PC-3 (cell line): ENCODE data around the gene KBTBD7. TPM values are rescaled to one million over a fixed set of nuclear protein-coding genes. Genes with fewer than 3 reads are reported as not detected.
A peak's percentile ranks its signal among the peaks of the same experiment; 100 is the strongest.

Experiments used
- ATAC-seq: fragments of 200-7000 bp; cut with Tn5 transposase; 2 replicates; pipeline ENCODE4 v1.9.1; 2020; ENCODE audit warnings: mild to moderate bottlenecking, moderate library complexity
- BruUV-seq: library from RNA; stranded (reverse); fragments of 400-500 nt; replicated peaks from 2 replicates; lab custom pipeline; 2021; lab: Mats Ljungman, UMichigan
- CTCF ChIA-PET: fragments of 300-600 bp; sonication (Branson Sonifier 250); formaldehyde crosslinking; loops from one replicate; lab custom pipeline; 2022; ENCODE audit warnings: antibody characterized with exemption; lab: Charles Lee
- POLR2A ChIA-PET: fragments of 300-600 bp; sonication (Branson Sonifier 250); formaldehyde crosslinking; loops from one replicate; lab custom pipeline; 2022; ENCODE audit warnings: antibody characterized with exemption; ENCODE audit not compliant: unreplicated experiment; lab: Charles Lee
- DNase-seq: peaks from one replicate; pipeline ENCODE4 v3.0.0-alpha.2; 2015
- H2AFZ ChIP-seq: fragments of 300-600 bp; sonication (generic); 2 replicates; pipeline ENCODE4 v1.6.0; 2016; ENCODE audit warnings: antibody characterized with exemption, low read length
- H3F3A ChIP-seq: fragments of 300-600 bp; sonication (generic); one replicate; pipeline ENCODE4 v1.6.0; 2017; ENCODE audit warnings: antibody characterized with exemption, low read length, control low read depth, mild to moderate bottlenecking; ENCODE audit not compliant: unreplicated experiment
- H3K27ac ChIP-seq: fragments of 300-600 bp; sonication (generic); 2 replicates; pipeline ENCODE4 v1.5.1; 2016; ENCODE audit warnings: mild to moderate bottlenecking, low read length
- H3K27me3 ChIP-seq: fragments of 300-600 bp; sonication (generic); 2 replicates; pipeline ENCODE4 v1.6.1; 2016; ENCODE audit warnings: low read length, mixed read lengths
- H3K36me3 ChIP-seq: fragments of 300-600 bp; sonication (generic); 2 replicates; pipeline ENCODE4 v1.6.1; 2016; ENCODE audit warnings: low read depth, mixed run types, low read length, mixed read lengths
- H3K4me1 ChIP-seq: fragments of 300-600 bp; sonication (generic); 2 replicates; pipeline ENCODE4 v1.5.1; 2016; ENCODE audit warnings: low read length; ENCODE audit not compliant: insufficient read depth
- H3K4me2 ChIP-seq: fragments of 300-600 bp; sonication (generic); 2 replicates; pipeline ENCODE4 v1.6.0; 2016; ENCODE audit warnings: low read length
- H3K4me3 ChIP-seq: fragments of 300-600 bp; sonication (generic); 2 replicates; pipeline ENCODE4 v1.5.1; 2016; ENCODE audit warnings: mild to moderate bottlenecking, low read length, mixed read lengths
- H3K79me2 ChIP-seq: fragments of 300-600 bp; sonication (generic); 2 replicates; pipeline ENCODE4 v1.6.1; 2017; ENCODE audit warnings: low read length, mixed read lengths
- H3K9ac ChIP-seq: fragments of 300-600 bp; sonication (generic); 2 replicates; pipeline ENCODE4 v1.6.0; 2016; ENCODE audit warnings: mild to moderate bottlenecking, low read length
- H3K9me2 ChIP-seq: fragments of 300-600 bp; sonication (generic); replicated peaks from 2 replicates; pipeline ENCODE4 v1.6.1; 2016; ENCODE audit warnings: mixed run types, low read length, mixed read lengths
- H3K9me3 ChIP-seq: fragments of 300-600 bp; sonication (generic); 2 replicates; pipeline ENCODE4 v1.6.1; 2016; ENCODE audit warnings: low read length, mixed read lengths
- H4K20me1 ChIP-seq: fragments of 300-600 bp; sonication (generic); 2 replicates; pipeline ENCODE4 v1.6.1; 2016; ENCODE audit warnings: low read length, mixed read lengths
- CTCF ChIP-seq: fragments of 300-600 bp; sonication (generic); conservative IDR thresholded peaks from 2 replicates; pipeline ENCODE4 v1.5.1; 2017; ENCODE audit warnings: antibody characterized with exemption, low read depth, mild to moderate bottlenecking, low read length
- EZH2 ChIP-seq: fragments of 300-600 bp; sonication (generic); IDR thresholded peaks from one replicate; pipeline ENCODE4 v1.6.1; 2017; ENCODE audit warnings: antibody characterized with exemption, mild to moderate bottlenecking, low read length; ENCODE audit not compliant: unreplicated experiment
- EZH2phosphoT487 ChIP-seq: fragments of 300-600 bp; sonication (generic); IDR thresholded peaks from 2 replicates; pipeline ENCODE4 v1.6.1; 2018; ENCODE audit warnings: mild to moderate bottlenecking, antibody characterized with exemption, low read length, borderline replicate concordance
- intact Hi-C: fragments of 100-400 bp; cut with micrococcal nuclease; formaldehyde crosslinking; loops from 2 replicates; pipeline ENCODE4 v1.9.0; 2023
- total RNA-seq: library from RNA; depleted of rRNA; stranded (reverse); fragments of >200 nt; gene quantifications from 2 replicates; pipeline ENCODE4 v1.2.3, GENCODE V29; 2014

KBTBD7 gene
- total RNA-seq, 1 experiment from 2014 or later: 1.6 TPM

DNA sequence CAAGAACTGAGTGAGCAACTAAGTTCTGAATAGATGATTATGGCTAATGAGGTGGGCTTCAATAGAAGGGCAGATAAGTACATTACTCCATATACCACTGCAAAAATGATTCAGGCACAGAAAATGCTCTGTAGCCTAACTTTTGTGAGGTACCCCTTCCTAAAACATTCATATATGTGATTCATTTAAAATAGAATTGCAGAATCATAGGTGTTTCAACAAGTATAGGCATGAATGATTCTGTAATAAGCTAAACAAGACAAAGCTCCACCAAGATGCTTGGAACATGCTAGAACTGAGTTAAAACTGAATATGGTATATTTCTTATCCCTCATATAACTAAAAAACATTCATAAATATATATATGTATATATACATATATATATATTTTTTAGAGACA is 12.1 kb downstream of the KBTBD7 start:
- Histone ChIP-seq H3K9me3 (no peaks in the 10 kb centered on the region), H3F3A (no peaks in the 10 kb centered on the region), H3K4me2 (no peak overlapping the region), H3K36me3 (no peaks in the 10 kb centered on the region), H3K79me2 (no peaks in the 10 kb centered on the region), H4K20me1 (no peaks in the 10 kb centered on the region), H3K9ac (no peak overlapping the region), H2AFZ (no peak overlapping the region), H3K9me2 (no peaks in the 10 kb centered on the region), H3K27me3 (no peaks in the 10 kb centered on the region), H3K27ac (no peak overlapping the region), H3K4me1 (0 out of 2 replicates have a peak, but pooled peaks cover 9% of the 10 kb centered on the region), H3K4me3 (no peak overlapping the region)
- DNase-seq: no peak
- TF ChIP-seq EZH2phosphoT487: no peak
- TF ChIP-seq EZH2: no peak
- TF ChIP-seq CTCF: no peak
- no peak for ATAC-seq
- intact Hi-C loops: no loop called here
- CTCF ChIA-PET: no interaction called here
- BruUV-seq: no TSS peak
- POLR2A ChIA-PET: no interaction called here

GRCh38 chr13:41179593-41180250 is 14.6 kb downstream of the KBTBD7 start:
- DNase-seq (peak; percentile 37), ATAC-seq (0 out of 2 replicates have a peak, but pooled peaks have one; percentile 33)
- no TSS peak for BruUV-seq
- Histone ChIP-seq H3K79me2 (no peaks in the 10 kb centered on the region), H3F3A (no peaks in the 10 kb centered on the region), H2AFZ (no peak overlapping the region), H3K9me3 (0 out of 2 replicates have a peak, but pooled peaks cover 3% of the 10 kb centered on the region), H3K27me3 (no peaks in the 10 kb centered on the region), H3K4me2 (no peak overlapping the region), H3K9me2 (no peaks in the 10 kb centered on the region), H3K36me3 (peaks cover 5% of the 10 kb centered on the region; the same call in 1 of the 2 replicates), H4K20me1 (no peaks in the 10 kb centered on the region), H3K9ac (no peak overlapping the region), H3K4me1 (0 out of 2 replicates have a peak, but pooled peaks cover 9% of the 10 kb centered on the region), H3K4me3 (no peak overlapping the region), H3K27ac (0 out of 2 replicates have a peak overlapping the region, but pooled peaks have one; percentile 17)
- intact Hi-C loops: no loop called here
- ChIA-PET POLR2A (no interaction called here), CTCF (no interaction called here)
- TF ChIP-seq EZH2: no peak
- TF ChIP-seq EZH2phosphoT487: no peak
- TF ChIP-seq CTCF: no peak

DNA sequence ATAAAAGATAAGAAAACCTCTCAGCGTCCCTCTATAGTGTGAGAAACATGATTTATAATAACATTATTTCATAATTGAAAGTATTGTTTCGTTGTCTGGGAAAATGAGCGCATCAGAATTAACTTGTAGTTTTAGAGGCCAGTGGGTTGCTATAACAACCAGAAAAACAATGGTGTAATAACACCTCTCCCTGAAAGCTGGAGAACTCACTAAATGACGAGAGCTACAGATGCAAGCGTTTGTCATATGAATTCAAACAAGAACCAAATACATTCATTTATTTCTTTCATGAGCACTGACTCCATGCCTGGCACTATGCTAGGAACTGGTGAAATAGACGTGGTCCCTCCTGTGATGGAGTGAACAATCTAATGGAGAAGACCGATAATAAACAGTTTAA is 16.3 kb downstream of the KBTBD7 start:
- Histone ChIP-seq H3K9ac (no peak overlapping the region), H3K27ac (no peak overlapping the region), H3K9me3 (0 out of 2 replicates have a peak, but pooled peaks cover 5% of the 10 kb centered on the region), H3K36me3 (peaks cover 5% of the 10 kb centered on the region; the same call in 1 of the 2 replicates), H4K20me1 (no peaks in the 10 kb centered on the region), H3K79me2 (no peaks in the 10 kb centered on the region), H3K4me3 (no peak overlapping the region), H3F3A (no peaks in the 10 kb centered on the region), H2AFZ (no peak overlapping the region), H3K4me2 (no peak overlapping the region), H3K4me1 (0 out of 2 replicates have a peak, but pooled peaks cover 9% of the 10 kb centered on the region), H3K27me3 (no peaks in the 10 kb centered on the region), H3K9me2 (no peaks in the 10 kb centered on the region)
- CTCF ChIA-PET: no interaction called here
- no peak for DNase-seq
- TF ChIP-seq EZH2 (no peak), EZH2phosphoT487 (no peak), CTCF (no peak)
- intact Hi-C loops: no loop called here
- no peak for ATAC-seq
- no TSS peak for BruUV-seq
- POLR2A ChIA-PET: no interaction called here
